Measurements from ENCODE around the gene ARG2. TPM values are rescaled to one million over a fixed set of nuclear protein-coding genes. Genes with fewer than 3 reads are reported as not detected.
A peak's percentile ranks its signal among the peaks of the same experiment; 100 is the strongest.

The ARG2 gene
- total RNA-seq, 4 donors from 2014 or later: 13.2 to 125 (median 67.6) TPM

- no peak for TF ChIP-seq POLR2A (IDR thresholded peaks at IDR 0.05)
- no peak for TF ChIP-seq CTCF (IDR thresholded peaks at IDR 0.05)
- peaks cover 0 to 7% (median 0%) of the 10 kb centered on the region in 4 donors for H3K4me1 ChIP-seq
- H3K4me3 ChIP-seq: no peak overlapping the region
- DNase-seq: no peak
- H3K27me3 ChIP-seq: no peaks in the 10 kb centered on the region
- peaks cover 0 to 16% (median 0%) of the 10 kb centered on the region in 3 donors for H3K36me3 ChIP-seq
- H3K9me3 ChIP-seq: no peaks in the 10 kb centered on the region
- H3K27ac ChIP-seq: no peak overlapping the region
These were observed 42.4 kb upstream of the ARG2 start for GRCh38 chr14:67577181-67577808.

- no peaks in the 10 kb centered on the region for H3K9me3 ChIP-seq
- peak in 1 of 3 donors; percentile 37 for DNase-seq
- TF ChIP-seq CTCF (IDR thresholded peaks at IDR 0.05): no peak
- no peak for TF ChIP-seq POLR2A (IDR thresholded peaks at IDR 0.05)
- H3K27me3 ChIP-seq: no peaks in the 10 kb centered on the region
- peaks cover 0 to under 1% (median 0%) of the 10 kb centered on the region in 4 donors for H3K4me1 ChIP-seq
- peaks cover 0 to 17% (median 0%) of the 10 kb centered on the region in 3 donors for H3K36me3 ChIP-seq
- no peak overlapping the region for H3K27ac ChIP-seq
- H3K4me3 ChIP-seq: no peak overlapping the region
These were observed 41.6 kb upstream of the ARG2 start for GRCh38 chr14:67577909-67578749.

GRCh38 chr14:67579040-67579439 is 40.7 kb upstream of the ARG2 start:
- no peaks in the 10 kb centered on the region for H3K9me3 ChIP-seq
- no peak overlapping the region for H3K27ac ChIP-seq
- H3K27me3 ChIP-seq: no peaks in the 10 kb centered on the region
- peak in 1 of 3 donors; percentile 27 for DNase-seq
- no peaks in the 10 kb centered on the region for H3K4me1 ChIP-seq
- H3K36me3 ChIP-seq: peaks cover 0 to 12% (median 0%) of the 10 kb centered on the region in 3 donors
- H3K4me3 ChIP-seq: no peak overlapping the region
- TF ChIP-seq CTCF (IDR thresholded peaks at IDR 0.05) (no peak), POLR2A (IDR thresholded peaks at IDR 0.05) (no peak)

- H3K36me3 ChIP-seq: peaks cover 0 to 12% (median 0%) of the 10 kb centered on the region in 3 donors
- no peak for TF ChIP-seq POLR2A (IDR thresholded peaks at IDR 0.05)
- no peak for TF ChIP-seq CTCF (IDR thresholded peaks at IDR 0.05)
- peak in 1 of 3 donors; percentile 42 for DNase-seq
- H3K4me1 ChIP-seq: no peaks in the 10 kb centered on the region
- no peaks in the 10 kb centered on the region for H3K27me3 ChIP-seq
- H3K27ac ChIP-seq: no peak overlapping the region
- H3K9me3 ChIP-seq: no peaks in the 10 kb centered on the region
- H3K4me3 ChIP-seq: no peak overlapping the region
These were observed 40.1 kb upstream of the ARG2 start for GRCh38 chr14:67579636-67580035.

DNA sequence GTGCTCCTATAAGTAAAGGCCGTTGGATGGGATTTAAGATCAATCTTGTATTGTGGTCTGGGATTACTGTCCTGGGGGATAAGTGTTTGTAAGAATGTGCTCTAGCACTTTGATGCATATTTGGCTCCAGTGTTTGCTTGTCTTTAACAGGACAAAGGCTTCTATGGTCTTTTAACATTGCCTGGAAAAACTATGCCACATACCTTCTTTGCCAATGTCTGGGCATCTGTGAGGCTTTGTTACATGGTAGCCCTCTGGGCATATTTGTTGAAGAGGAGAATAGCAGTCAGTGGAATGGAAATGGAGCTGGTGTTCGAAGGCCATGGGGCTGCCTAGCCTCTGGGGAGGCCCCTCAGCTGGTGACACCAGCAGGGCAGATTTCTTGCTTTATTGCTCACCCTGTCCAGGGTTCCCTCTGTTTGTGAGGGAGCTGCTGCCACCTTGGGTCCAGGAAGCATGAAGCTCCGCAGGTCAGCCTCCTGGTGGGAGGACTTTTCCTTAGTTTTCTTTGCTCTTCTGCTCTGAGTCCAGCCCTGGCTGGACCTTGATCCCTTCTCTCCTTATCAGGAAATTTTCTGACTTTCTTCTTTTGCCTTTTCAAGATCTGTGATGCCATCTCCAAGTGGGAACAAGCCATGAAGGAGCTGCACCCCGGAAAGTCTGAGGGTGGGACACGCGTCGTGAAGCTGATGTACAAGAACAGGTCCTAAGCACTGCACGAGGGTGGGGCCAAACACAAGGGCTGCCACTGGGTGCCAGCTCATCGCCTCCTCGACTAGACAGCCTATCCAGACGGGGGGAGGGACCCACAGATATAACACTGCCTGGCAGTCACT is 39.2 kb upstream of the ARG2 start:
- no peaks in the 10 kb centered on the region for H3K27me3 ChIP-seq
- H3K27ac ChIP-seq: peak overlapping the region in 2 of 4 donors; percentile 5 to 48
- no peaks in the 10 kb centered on the region for H3K4me1 ChIP-seq
- peak in 2 of 3 donors; percentile 70 to 75 for DNase-seq
- no peaks in the 10 kb centered on the region for H3K9me3 ChIP-seq
- TF ChIP-seq CTCF (IDR thresholded peaks at IDR 0.05) (peak in 3 of 6 experiments; percentile 50 to 52 (median 50)), POLR2A (IDR thresholded peaks at IDR 0.05) (no peak)
- no peak overlapping the region for H3K4me3 ChIP-seq
- peaks cover 0 to 20% (median 0%) of the 10 kb centered on the region in 3 donors for H3K36me3 ChIP-seq

Measured in Peyer's patch (tissue), 4 donors.